HCT116 (cell line): ENCODE data around the gene C1orf159.

Source experiments
- CTCF ChIP-seq, 3 experiments: fragments of 200-600 bp in 1 of 3; sonication (generic) in 1 of 3; IDR thresholded peaks in 2 of 3; conservative IDR thresholded peaks in 1 of 3; 2 replicates each; pipeline ENCODE4 v1.5.1; 2012 to 2017; ENCODE audit warnings: low read depth in 2 of 3, low read length in 2 of 3, antibody characterized with exemption in 1 of 3, borderline replicate concordance in 1 of 3, control low read depth in 1 of 3, mild to moderate bottlenecking in 1 of 3, mixed read lengths in 1 of 3, mixed run types in 1 of 3, moderate library complexity in 1 of 3; ENCODE audit not compliant: insufficient read depth in 1 of 3
- EZH2 ChIP-seq: fragments of 200-600 bp; sonication (generic); IDR thresholded peaks from 2 replicates; pipeline ENCODE4 v1.6.1; 2017; ENCODE audit warnings: antibody characterized with exemption, mixed run types
- EZH2phosphoT487 ChIP-seq: fragments of 200-600 bp; IDR thresholded peaks from 2 replicates; pipeline ENCODE4 v1.6.1; 2018; ENCODE audit warnings: antibody characterized with exemption, borderline replicate concordance
- POLR2A ChIP-seq: IDR thresholded peaks from 2 replicates; pipeline ENCODE4 v1.7.0; 2011; ENCODE audit warnings: borderline replicate concordance; ENCODE audit not compliant: insufficient read depth, insufficient read length; ENCODE audit errors: extremely low read depth
- POLR2AphosphoS5 ChIP-seq: IDR thresholded peaks from 2 replicates; pipeline ENCODE4 v1.6.1; 2011; ENCODE audit warnings: mild to moderate bottlenecking, low read depth, low read length, moderate library complexity
- SIN3A ChIP-seq: IDR thresholded peaks from 2 replicates; pipeline ENCODE4 v1.6.1; 2012; ENCODE audit warnings: low read depth
- TCF7L2 ChIP-seq: IDR thresholded peaks from 2 replicates; pipeline ENCODE4 v1.7.0; 2011; ENCODE audit warnings: borderline replicate concordance, inconsistent platforms; ENCODE audit not compliant: insufficient read depth, insufficient read length; ENCODE audit errors: extremely low read depth
- ZNF274 ChIP-seq: fragments of 200-500 bp; sonication (Bioruptor generic); IDR thresholded peaks from 2 replicates; pipeline ENCODE4 v1.6.1; 2014; ENCODE audit warnings: mild to moderate bottlenecking, low read depth, low read length, inconsistent platforms

GRCh38 chr1:1041873-1042272 is 74.0 kb downstream of the C1orf159 start:
- TF ChIP-seq EZH2phosphoT487: no peak
- no peak for TF ChIP-seq SIN3A
- no peak for TF ChIP-seq POLR2AphosphoS5
- no peak for TF ChIP-seq POLR2A
- TF ChIP-seq ZNF274: no peak
- no peak for TF ChIP-seq TCF7L2
- no peak for TF ChIP-seq CTCF (IDR thresholded peaks at IDR 0.05 in 2 of 3, conservative IDR thresholded peaks at IDR 0.05 in 1 of 3; ENCODE audit: borderline replicate concordance in 1 of 3, insufficient read depth in 1 of 3, low read depth in 2 of 3, low read length in 2 of 3)
- TF ChIP-seq EZH2: no peak
